Mesenteric fat pad (tissue), 1 donor: Measurements from ENCODE around the gene OBSL1. TPM values are rescaled to one million over a fixed set of nuclear protein-coding genes. Genes with fewer than 3 reads are reported as not detected.
A peak's percentile ranks its signal among the peaks of the same experiment; 100 is the strongest.

ENCODE experiments used
- DNase-seq: peaks from one replicate; pipeline ENCODE4 v3.0.0-alpha.2; 2020; ENCODE audit warnings: low spot score
- total RNA-seq: library from RNA; stranded (reverse); fragmentation: NEBNext Ultra II Directional; extraction: Animal tissue kit (Norgen Biotek cat#: 25700); gene quantifications from one replicate; pipeline ENCODE4 v1.2.1, GENCODE V29; 2021
- donor health status: DM: yes; HTN: yes; CAD: no.

Gene OBSL1
- total RNA-seq, 1 donor from 2014 or later = 61.5 TPM

GRCh38 chr2:219536967-219537366 is 34.4 kb downstream of the OBSL1 start:
- DNase-seq = no peak

GRCh38 chr2:219536425-219536824 is 34.9 kb downstream of the OBSL1 start:
- no peak for DNase-seq

GRCh38 chr2:219533930-219534661 is 37.2 kb downstream of the OBSL1 start:
- DNase-seq = no peak

GRCh38 chr2:219532378-219532649 is 39.0 kb downstream of the OBSL1 start:
- no peak for DNase-seq

DNA sequence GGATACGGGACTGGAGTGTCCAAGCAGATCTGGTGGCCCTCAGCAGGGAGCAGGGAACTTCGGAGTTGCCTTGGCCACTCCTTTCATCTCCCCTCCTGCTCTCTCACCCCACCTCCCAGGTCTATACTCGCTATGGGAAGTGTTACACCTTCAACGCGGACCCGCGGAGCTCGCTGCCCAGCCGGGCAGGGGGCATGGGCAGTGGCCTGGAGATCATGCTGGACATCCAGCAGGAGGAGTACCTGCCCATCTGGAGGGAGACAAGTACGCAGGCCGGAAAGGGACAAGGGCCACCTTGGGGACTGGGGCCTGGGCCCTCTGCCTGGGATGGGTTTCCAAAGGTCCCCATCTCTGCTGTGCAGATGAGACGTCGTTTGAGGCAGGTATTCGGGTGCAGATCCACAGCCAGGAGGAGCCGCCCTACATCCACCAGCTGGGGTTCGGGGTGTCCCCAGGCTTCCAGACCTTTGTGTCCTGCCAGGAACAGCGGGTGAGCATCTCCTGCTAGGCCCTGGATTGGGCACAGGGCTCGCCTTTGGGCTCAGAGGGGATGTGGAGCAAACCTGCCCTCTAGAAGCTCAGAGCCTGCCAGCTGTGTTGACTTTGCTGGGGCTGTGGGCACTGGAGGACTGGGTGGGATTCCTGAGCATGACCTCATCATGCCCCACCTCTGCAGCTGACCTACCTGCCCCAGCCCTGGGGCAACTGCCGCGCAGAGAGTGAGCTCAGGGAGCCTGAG is 39.5 kb downstream of the OBSL1 start:
- DNase-seq = no peak

GRCh38 chr2:219530048-219530963 is 41.0 kb downstream of the OBSL1 start:
- DNase-seq = peak; percentile 95

DNA sequence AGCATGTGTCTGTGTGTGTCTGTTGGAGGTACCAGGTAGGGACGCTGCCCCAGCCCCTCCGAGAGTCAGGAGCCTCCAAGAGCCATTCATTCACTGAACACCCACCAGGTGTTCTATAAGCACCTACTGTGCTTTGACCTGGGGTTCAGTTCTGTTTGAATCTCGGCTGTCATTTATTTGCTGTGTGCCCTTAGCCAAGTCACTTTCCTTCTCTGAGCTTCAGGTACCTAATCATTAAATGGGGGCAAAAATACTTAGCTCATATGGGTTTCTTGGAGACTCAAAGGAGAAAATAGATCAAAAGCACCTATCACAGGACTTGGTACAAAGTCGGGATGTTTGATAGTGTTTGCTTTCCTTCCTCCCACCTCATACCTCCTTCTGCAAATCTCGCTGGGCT is 43.9 kb downstream of the OBSL1 start:
- DNase-seq = no peak

DNA sequence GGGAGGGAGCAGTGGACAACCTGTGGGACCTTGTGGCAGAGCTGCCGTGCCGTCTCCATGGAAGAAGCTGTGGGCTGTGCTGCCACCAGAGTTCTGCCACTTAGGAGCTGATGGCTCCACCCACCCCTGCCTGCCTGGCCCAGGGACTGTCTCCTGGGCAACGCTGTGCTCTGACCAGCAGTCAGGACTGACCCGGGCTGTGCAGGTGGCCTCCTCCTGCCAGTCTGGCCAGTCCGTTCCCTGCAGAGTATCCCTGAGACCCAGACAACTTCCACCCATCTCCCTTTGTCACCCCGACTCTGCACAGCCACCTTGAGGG is 44.3 kb downstream of the OBSL1 start:
- no peak for DNase-seq

DNA sequence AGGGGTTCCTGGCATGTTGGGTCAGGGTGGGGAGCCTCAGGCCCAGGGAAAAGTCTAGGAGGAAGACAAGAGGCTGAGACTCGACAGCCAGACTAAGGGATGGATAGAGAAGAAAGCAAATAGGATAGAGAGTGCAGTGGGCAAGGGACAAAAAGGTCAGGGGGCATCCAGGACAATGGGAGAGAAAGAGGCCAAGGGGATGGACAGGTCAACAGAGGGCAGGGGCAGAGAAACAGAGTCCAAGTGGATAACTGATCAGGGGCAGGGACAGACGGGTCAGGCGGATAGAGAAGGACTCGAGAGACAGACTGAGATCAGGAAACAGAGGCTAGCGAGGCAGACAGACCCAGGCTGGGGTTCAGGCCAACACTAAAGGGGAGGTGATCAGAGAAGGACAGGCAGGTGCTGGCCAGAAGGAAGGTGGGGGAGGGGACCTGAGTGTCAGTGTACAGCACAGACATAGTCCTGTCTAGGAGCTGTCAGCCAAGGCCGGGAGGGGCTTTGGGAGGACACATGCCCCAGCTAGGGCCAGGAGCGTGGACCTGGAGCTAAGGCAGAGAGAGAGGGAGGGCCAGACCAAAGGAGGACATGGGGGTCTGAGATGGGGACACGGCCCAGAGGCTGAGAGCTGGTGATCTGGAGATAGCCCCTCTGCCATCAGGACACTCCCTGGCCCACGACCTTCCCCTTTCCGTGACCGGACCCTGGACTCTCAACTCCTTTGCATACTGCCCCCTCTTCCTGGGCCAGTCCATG is 44.8 kb downstream of the OBSL1 start:
- DNase-seq = no peak

DNA sequence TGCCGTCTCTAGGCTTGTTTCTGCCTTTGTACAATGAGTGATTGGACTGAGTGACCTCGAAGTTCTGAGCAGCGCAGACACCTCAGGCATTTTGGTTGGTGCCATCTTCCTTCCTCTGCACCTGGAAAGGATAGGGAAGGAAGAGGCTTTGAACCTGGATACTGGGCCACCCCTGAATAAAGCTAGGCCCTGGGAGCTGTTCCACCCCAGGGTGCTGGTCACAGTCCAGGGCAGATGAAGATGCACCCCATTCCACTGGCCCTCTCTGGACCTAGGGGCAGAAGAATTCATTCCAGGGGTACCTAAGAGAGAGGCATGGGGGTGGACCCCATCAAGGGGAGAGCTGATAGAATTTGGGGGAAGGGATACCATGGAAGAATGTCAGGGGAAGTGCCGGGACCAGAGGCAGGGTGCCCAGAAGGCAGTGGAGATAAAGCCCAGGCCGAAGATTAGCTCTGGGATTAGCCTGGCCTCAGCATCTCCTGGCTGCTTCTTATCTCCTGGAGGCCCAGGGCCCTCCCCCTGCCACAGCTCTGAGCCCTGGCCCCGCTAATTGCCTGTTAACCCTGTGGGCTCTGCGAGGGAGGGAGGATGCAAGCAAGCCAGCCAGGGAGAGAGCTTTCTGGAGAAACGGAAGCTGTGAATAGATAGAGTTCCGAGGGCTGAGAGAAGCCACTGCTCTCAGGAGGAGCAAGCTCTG is 45.7 kb downstream of the OBSL1 start:
- DNase-seq = no peak

DNA sequence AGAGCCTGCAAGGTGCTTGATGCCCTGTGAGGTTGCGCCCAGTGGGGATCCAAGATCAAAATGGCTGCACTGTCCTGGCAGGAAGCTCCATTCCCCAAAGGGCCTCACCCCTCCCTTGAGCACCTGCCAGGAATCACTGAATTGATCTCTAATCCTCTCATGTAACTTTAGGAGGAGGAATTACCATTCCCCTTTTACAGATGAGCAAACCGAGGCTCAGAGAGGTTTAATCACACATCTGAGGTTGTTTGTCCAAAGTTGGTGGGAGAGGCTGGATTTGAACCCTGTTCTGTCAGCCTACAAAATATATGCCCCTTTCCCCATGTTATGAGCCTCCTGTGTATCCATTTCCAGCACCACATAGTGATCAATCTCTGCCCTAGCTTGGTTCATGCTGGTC is 46.5 kb downstream of the OBSL1 start:
- DNase-seq = no peak

GRCh38 chr2:219523031-219523671 is 48.2 kb downstream of the OBSL1 start:
- DNase-seq = no peak

DNA sequence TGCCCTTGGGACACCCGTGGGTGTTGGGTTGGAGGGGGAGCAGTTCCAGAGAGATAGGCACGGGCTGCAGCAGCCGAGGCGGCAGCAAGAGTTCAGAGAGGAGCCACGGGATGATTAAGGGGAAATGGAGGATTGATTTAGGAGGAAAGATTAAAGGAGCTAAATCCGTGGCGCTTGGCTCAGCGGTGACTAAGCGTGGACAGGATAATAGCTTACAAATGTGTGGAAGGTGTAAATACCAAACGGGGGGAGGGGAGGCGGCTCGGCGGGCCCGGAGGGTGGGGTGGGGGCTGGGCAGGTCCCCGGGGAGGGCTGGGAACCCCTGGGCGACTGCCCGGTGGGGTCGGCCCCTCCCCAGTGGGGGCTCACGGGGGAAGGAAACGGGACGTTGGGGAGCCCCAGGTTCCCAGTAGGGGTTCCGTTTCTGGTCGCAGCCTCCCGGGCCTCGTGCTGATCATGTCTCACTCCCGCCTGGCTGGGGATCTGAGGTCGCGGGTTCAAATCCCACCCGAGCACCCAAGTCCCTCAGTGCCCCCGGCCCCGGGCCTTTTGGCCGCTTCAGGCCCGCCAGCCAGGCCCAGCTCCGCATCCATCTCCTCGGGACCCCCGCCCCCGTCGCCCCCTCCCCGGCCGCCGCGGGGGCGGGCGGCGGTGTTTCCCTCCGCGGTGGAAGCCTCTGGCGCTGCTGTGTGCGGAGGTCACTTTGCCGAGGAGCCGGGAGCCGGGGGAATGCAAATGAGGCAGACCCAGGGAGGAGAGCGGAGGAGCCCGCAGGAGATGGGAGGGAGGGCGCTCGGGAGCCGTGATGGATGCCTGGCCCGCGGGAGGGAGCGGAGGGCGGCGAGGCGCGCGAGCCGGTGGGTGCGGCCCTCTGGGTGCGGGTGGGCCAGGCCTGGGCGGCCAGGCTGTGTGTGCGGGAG is 49.0 kb downstream of the OBSL1 start:
- no peak for DNase-seq

- DNase-seq = no peak
Observed at GRCh38 chr2:219521066-219521880, 50.1 kb downstream of the OBSL1 start.

DNA sequence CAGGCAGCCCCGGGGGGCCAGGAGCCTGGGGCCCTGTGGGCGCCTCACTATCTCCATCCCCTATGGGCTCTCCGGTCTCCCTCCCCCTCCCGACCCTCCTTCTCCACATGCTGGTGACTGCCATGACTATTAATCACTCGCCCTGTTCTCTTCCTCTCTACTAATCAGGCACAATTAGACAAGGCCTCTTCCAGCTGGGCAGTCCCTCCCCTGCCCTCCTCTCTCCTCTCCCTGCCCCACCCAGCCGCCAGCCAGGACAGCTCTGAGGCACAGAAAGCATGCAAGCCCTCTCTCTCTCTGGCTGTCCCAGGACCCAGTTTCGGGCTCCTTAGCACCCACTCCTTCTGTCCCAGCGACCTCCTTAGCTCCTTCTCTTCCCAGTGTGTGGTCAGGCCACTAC is 51.3 kb downstream of the OBSL1 start:
- DNase-seq = no peak

GRCh38 chr2:219519526-219519916 is 51.8 kb downstream of the OBSL1 start:
- DNase-seq = no peak

DNA sequence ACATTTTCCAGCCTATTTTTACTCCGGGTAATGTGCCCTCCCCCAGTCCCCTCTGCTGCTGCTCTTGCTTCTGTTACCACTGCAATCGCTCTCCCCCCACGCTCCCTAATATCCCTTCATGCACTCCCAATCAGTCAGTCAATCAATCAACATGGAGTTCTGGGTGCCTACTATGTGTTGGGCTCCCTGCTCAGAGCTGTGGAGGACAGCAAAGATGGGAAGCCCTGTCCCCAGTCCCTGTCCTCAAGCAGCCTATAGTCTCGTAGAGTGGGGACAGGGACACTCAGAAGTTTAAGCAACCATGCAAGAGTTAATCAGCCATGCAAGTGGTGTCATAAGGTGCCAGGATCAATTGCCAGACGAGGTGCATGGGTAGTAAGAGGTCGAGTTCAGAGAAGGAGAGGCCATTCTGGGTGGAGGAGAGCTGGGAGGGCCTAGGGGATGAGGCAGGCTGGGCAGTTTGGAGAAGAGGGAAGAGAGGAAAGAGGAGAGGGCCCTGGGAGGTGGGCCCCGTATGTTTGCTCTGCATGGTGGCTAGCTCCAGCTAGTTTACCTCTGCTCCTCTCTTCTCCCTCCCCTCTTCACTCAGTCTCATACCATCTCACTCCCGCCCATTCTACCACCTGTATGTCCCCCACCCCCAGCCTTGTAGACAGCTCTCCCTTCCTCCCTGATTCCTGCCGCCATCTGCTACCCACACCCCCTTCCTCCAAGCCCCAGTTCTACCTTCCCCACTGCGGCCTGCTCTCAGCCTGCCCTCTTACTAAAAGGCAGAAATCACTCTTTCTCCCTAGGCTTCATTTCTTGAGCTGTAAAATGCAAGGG is 53.2 kb downstream of the OBSL1 start:
- DNase-seq = no peak

- DNase-seq = no peak
Observed at GRCh38 chr2:219516888-219517287, 54.5 kb downstream of the OBSL1 start.
